ENCODE measurements around the gene CYP24A1.

The CYP24A1 gene

GRCh38 chr20:54172856-54173652 is 732 bp downstream of the CYP24A1 start:
- DNase-seq, result no peak

GRCh38 chr20:54172532-54172855 is 1.3 kb downstream of the CYP24A1 start:
- DNase-seq, result no peak

- DNase-seq, result no peak
Measured at GRCh38 chr20:54170963-54171362, 2.8 kb downstream of the CYP24A1 start.

GRCh38 chr20:54170026-54170471 is 3.7 kb downstream of the CYP24A1 start:
- no peak for DNase-seq

DNA sequence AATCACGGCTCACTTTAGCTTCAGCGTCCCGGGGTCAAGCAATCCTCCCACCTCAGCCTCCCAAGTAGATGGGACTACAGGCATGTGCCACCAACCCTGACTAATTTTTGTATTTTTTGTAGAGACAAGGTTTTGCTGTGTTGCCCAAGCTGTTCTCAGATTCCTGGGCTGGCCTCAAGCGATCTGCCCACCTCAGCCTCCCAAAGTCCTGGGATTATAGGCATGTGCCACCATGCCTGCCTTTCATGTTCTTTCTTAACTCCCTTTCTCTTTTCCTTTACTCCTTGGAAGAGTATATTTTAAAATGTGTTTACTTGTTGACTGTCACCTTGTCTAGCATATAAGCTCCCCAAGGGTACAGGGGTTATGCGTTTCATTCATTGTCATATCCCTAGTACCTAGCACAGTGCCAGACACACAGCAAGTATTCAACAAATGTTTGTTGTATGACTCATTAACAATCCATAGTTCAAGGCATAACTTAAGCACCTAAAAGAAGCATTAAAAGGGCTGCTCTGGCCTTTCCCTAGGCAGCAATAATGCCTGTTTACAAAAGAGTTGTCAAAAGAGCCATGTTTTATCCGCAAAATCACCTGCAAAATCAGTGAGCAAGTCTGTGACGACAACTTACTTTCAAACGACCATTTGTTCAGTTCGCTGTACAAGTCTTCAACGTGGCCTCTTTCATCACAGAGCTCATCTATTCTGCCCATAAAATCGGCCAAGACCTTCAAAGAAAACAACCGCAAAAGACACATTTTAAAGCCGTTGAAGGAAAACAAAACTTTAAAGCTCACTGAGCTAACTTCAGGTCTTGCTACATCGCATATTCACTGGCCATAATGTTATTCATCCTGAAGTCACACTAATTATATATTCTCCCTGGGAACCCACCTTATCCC is 4.6 kb downstream of the CYP24A1 start:
- no peak for DNase-seq

DNA sequence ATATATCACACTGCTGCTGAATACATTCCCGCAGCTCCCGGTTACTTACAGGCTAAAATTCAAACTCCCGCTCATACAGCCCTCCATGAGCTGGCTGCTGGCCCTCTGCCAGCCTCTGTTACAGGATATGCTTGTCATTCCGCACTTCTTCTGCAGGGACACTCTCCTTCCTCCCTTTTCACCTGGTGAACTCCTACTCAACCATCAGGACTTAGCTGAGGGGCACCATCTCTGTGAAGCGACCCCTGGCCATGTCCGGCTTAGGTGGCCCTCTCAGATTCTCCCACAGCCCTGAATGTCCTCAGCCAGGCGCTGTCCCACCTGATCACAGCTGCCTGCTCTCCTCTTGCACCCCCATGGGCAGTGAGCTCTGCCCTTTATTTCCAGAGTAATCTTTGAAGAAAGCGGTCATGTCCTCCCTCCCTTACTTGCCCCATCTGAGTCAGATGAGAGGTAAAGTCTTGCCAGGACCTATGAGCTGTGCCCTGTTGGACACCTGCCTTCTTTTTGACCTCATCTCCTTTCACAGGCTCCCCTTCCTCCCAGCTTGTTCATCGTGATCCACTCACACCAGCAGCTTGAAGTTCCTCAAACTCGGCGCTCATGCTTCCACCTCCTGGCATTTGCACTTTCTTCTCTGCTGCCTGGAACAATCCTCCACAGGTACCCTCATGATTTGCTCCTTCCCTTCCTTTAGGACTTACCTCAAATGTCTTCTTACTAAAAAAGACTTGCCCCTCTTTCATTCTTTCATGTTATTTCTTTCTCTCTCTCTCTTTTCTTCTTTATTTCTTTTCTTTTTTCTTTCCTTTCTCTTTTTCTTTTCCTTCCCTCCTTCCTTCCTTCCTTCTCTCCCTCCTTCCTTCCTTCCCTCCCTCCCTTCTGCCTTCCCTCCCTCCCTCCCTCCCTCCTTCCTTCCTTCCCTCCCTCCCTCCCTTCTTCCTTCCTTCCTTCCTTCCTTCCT is 5.6 kb downstream of the CYP24A1 start:
- DNase-seq, result no peak

- no peak for DNase-seq
Measured at GRCh38 chr20:54166987-54167662, 6.7 kb downstream of the CYP24A1 start.

DNA sequence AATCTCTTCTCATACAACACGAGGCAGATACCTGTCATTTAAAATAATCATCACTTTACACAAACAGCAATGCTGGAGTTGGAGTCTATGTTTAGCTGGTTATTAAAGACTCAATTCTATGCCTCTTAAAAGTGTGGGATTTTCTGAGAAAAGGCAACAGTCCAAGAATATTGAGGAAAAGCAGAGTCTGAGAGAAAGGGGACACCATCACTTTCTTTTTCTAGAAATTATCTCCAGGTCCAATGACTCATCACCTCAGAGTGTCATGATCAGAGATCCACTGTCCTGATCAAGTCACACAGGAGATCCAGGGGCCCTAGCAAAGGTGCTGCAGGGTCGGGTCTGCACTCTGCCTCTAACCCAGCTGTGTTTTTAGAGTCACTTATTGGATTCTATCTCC is 8.0 kb downstream of the CYP24A1 start:
- no peak for DNase-seq

GRCh38 chr20:54165014-54165413 is 8.8 kb downstream of the CYP24A1 start:
- no peak for DNase-seq

GRCh38 chr20:54163402-54163801 is 10.4 kb downstream of the CYP24A1 start:
- no peak for DNase-seq

DNA sequence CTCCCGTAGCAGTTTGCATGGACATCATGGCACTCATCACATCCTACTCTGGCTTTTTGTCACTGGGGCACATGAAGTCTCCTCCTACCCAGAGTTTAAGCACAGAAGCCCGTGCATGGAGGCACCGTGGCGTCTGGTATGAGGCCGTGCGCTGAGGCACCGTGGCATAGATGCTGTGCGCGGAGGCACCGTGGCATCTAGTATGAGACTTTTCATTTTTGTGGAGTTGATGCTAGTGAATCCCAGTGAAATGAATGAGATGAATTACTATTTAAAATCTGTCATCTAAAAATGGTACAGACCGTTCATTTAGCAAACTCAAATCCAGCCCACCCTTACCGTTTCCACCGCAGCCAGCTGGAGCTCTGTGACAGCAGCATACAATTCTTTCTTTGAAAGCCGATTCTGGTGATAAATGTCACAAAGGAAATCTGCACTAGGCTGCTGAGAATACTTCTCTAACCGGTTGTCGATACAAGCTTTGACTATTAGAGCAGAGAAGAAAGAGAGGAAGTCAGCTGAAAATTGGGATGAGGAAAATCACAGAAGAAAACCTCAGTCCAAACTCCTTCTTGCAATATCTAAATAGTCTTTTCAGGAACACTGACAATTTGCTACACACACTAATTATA is 11.3 kb downstream of the CYP24A1 start:
- no peak for DNase-seq

- DNase-seq, result no peak
Measured at GRCh38 chr20:54161821-54162149, 12.0 kb downstream of the CYP24A1 start.

GRCh38 chr20:54161008-54161820 is 12.6 kb downstream of the CYP24A1 start:
- no peak for DNase-seq

DNA sequence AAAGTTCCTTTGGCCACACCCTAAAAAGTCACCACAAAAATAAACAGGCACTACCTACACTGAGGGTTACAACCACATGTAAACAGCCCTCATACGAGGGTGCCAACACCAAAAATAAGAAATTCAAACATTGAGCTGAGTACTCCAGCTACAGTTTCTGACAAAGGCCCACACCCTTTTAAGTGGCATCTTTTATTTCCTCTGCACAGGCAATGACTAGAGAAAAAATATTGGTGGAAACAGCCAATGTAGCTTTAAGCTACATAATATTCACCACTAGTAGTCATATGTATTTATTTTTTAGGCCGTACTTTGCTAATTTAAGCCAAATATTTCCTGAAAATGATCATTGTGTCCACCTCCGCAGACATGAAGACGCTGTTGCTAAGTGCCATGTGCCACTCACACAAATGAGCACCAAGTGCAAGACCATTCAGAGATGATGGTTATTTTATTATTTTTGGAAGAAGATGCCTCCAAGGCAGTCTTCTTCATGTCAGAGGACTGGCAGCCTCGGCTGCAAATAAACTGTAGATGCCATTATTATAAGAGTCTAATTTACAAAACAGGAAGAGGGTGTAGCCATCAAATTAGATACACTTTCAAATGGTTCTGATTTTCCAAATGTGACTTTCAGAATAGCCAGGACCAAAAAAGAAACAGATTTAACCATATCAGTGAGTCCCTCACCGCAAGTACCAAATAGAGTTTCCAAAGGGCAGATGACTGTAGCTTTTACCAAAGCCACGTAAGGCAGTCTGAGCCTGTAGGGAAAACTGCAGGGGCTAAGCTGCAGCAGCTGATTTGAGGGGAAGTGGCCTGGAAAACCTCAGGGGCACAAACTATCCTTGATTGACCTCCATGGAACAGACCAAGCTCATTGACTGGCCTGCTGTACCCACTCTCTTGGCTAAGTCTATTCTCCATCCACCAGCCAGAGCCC is 13.4 kb downstream of the CYP24A1 start:
- DNase-seq, result no peak

DNA sequence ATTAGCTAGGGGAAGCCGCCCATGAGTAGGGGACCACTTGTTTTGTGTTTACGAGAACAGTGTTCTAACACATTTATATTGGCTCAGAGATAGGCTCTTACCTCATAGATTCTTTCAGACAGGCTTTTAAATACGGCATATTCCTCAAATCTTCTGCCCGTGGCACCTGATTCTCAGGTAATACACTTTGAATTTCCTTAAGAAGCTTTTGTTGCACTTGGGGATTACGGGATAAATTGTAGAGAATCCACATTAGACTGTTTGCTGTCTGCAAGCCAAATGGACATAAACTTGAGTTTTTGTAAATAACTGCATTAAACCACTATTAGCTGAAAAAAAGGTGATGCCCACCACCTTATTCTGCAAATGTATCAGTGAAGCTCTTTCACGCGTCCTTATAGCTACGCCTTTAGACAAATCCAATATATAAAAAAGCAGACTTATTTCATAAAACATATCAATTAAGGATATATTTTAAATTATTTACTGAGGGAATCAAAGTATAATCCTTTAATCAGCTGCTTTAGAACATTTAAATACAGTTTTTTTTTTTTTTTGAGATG is 14.8 kb downstream of the CYP24A1 start:
- DNase-seq, result no peak

- no peak for DNase-seq
Measured at GRCh38 chr20:54158226-54158625, 15.6 kb downstream of the CYP24A1 start.

DNA sequence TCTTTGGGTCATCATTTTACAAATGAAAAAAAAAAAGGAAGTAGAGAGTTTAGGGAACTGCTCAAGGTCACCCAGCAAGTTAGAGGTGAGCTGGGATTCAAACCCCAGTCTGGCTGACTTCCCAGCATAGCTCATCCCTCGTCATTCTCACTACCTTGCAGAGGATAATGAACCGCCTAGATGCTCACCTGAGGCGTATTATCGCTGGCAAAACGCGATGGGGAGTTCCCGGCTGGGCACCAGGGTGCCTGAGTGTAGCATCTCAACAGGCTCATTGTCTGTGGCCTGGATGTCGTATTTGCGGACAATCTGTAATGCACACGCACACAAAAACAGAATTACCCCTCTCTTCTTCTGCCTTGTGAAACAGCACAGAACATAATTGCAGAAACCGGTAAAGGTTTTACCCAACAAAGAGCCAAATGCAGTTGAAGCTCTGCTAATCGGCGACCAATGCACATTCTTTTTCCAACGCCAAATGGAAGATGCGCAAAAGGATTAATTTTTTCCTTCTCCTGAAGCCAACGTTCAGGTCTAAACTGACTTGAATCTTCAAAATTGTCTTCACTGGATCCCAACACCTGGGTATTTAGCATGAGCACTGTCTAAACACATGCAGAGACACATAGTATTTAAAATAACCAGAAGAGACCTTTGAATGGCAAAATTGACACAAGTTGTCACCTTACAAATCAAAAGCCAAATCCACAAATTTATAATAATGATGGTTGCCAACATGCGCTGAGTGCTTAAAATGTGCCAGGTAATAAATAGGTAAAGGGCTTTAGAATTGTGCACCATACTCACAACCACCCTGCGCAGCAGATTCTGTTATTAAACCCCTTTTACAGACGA is 16.6 kb downstream of the CYP24A1 start:
- no peak for DNase-seq

- no peak for DNase-seq
Measured at GRCh38 chr20:54156522-54156921, 17.3 kb downstream of the CYP24A1 start.
